A549 (cell line): Measurements from ENCODE around the gene TMOD4. TPM values are rescaled to one million over a fixed set of nuclear protein-coding genes. Genes with fewer than 3 reads are reported as not detected.
"Not testable (repeated sequence)": the region's sequence is repeated elsewhere in the genome, so short reads cannot be mapped to it uniquely, and the experiment has no call there.

Experiments used
- ATAC-seq, 2 experiments: fragments of 200-7000 bp in 1 of 2; fragments of >200 bp in 1 of 2; cut with Nextera tagmentation in 1 of 2; cut with Tn5 transposase in 1 of 2; 3 replicates each; pipeline versions ENCODE4 v1.8.0 to v1.9.1; 2018 to 2020; ENCODE audit warnings: mild to moderate bottlenecking in 1 of 2, moderate library complexity in 1 of 2
- CTCF ChIA-PET: fragments of 300-600 bp; sonication (Branson Sonifier 250); formaldehyde crosslinking; extraction: SDS; loops from one replicate; lab custom pipeline; 2021; ENCODE audit warnings: antibody characterized with exemption, inconsistent platforms; lab: Yijun Ruan, JAX
- POLR2A ChIA-PET: fragments of 350-600 bp; formaldehyde crosslinking; extraction: SDS; loops from one replicate; lab custom pipeline; 2021; ENCODE audit warnings: antibody characterized with exemption, inconsistent platforms; lab: Yijun Ruan, JAX
- DNase-seq, 2 experiments: peaks; one replicate each; pipeline versions ENCODE4 v3.0.0 to v3.0.0-alpha.2; 2011 to 2016; ENCODE audit warnings: low read depth in 1 of 2, low spot score in 1 of 2
- FAIRE-seq: peaks from 2 replicates; lab custom pipeline; 2011; peaks lifted over from hg19 to GRCh38; lab: Jason Lieb, UNC
- H3K27ac ChIP-seq, 2 experiments: fragments of >200 bp; sonication (Bioruptor Twin); formaldehyde crosslinking; 3 replicates each; pipeline ENCODE4 v1.5.1; 2016 to 2017
- H3K4me1 ChIP-seq: fragments of >200 bp; sonication (Bioruptor Twin); formaldehyde crosslinking; 3 replicates; pipeline ENCODE4 v1.6.1; 2016
- H3K4me2 ChIP-seq: fragments of >200 bp; sonication (Bioruptor Twin); formaldehyde crosslinking; 3 replicates; pipeline ENCODE4 v1.6.1; 2016
- H3K4me3 ChIP-seq: fragments of >200 bp; sonication (Bioruptor Twin); formaldehyde crosslinking; 3 replicates; pipeline ENCODE4 v1.5.1; 2016
- H3K9me3 ChIP-seq: fragments of >200 bp; sonication (Bioruptor Twin); formaldehyde crosslinking; 3 replicates; pipeline ENCODE4 v1.6.1; 2016
- BHLHE40 ChIP-seq: IDR thresholded peaks from 2 replicates; pipeline ENCODE4 v1.6.1; 2012; ENCODE audit warnings: low read depth, low read length, inconsistent platforms
- CBX8 ChIP-seq: fragments of 200-600 bp; sonication (generic); IDR thresholded peaks from 2 replicates; pipeline ENCODE4 v1.6.1; 2016
- CEBPB ChIP-seq, 2 experiments: fragments of >200 bp in 1 of 2; sonication (Bioruptor Twin) in 1 of 2; formaldehyde crosslinking in 1 of 2; IDR thresholded peaks; 2 replicates each; pipeline ENCODE4 v1.6.1; 2012 to 2016
- CTCF ChIP-seq: fragments of >200 bp; sonication (Bioruptor Twin); formaldehyde crosslinking; IDR thresholded peaks from 3 replicates; pipeline ENCODE4 v1.5.1; 2016
- E2F6 ChIP-seq: IDR thresholded peaks from 2 replicates; pipeline ENCODE4 v1.6.1; 2012; ENCODE audit warnings: low read depth, borderline replicate concordance
- EHF ChIP-seq: fragments of 250-450 bp; sonication (Bioruptor Pico); IDR thresholded peaks from 2 replicates; pipeline ENCODE4 v1.5.0; 2020; ENCODE audit warnings: mild to moderate bottlenecking
- EP300 ChIP-seq, 2 experiments: fragments of >200 bp; sonication (Bioruptor Twin); formaldehyde crosslinking; IDR thresholded peaks; 2 replicates in 1 of 2; 3 replicates in 1 of 2; pipeline ENCODE4 v1.6.1; 2016 to 2017
- FOSB ChIP-seq: fragments of 250-450 bp; sonication (Bioruptor Pico); IDR thresholded peaks from 2 replicates; pipeline ENCODE4 v1.5.0; 2020; ENCODE audit warnings: mild to moderate bottlenecking, moderate library complexity
- FOSL2 ChIP-seq, 2 experiments: fragments of 450-650 bp in 1 of 2; fragments of >200 bp in 1 of 2; sonication (Bioruptor Twin) in 1 of 2; formaldehyde crosslinking; IDR thresholded peaks; 2 replicates each; pipeline versions ENCODE4 v1.5.0 to v1.6.1; 2016 to 2020; ENCODE audit warnings: mild to moderate bottlenecking in 1 of 2, moderate library complexity in 1 of 2
- GATA3 ChIP-seq: IDR thresholded peaks from 2 replicates; pipeline ENCODE4 v1.6.1; 2012; ENCODE audit warnings: borderline replicate concordance
- HDAC2 ChIP-seq: fragments of 200-600 bp; sonication (generic); IDR thresholded peaks from 2 replicates; pipeline ENCODE4 v1.6.1; 2016
- HOXB13 ChIP-seq: fragments of 250-450 bp; sonication (Bioruptor Pico); IDR thresholded peaks from 2 replicates; pipeline ENCODE4 v1.5.0; 2020; ENCODE audit warnings: low read depth, mild to moderate bottlenecking, moderate library complexity
- HOXB5 ChIP-seq: fragments of 250-450 bp; sonication (Bioruptor Pico); IDR thresholded peaks from 2 replicates; pipeline ENCODE4 v1.5.0; 2020; ENCODE audit warnings: mild to moderate bottlenecking, moderate library complexity
- JUN ChIP-seq, 2 experiments: fragments of >200 bp; sonication (Bioruptor Twin); formaldehyde crosslinking; IDR thresholded peaks; 2 replicates in 1 of 2; 3 replicates in 1 of 2; pipeline ENCODE4 v1.6.1; 2016 to 2017
- JUNB ChIP-seq: fragments of >200 bp; sonication (Bioruptor Twin); formaldehyde crosslinking; IDR thresholded peaks from 2 replicates; pipeline ENCODE4 v1.6.1; 2016
- MAX ChIP-seq: IDR thresholded peaks from 2 replicates; pipeline ENCODE4 v1.6.1; 2012
- MAZ ChIP-seq: fragments of 150-350 bp; IDR thresholded peaks from 2 replicates; pipeline ENCODE4 v1.6.1; 2014; ENCODE audit warnings: antibody characterized with exemption, low read depth, low read length, borderline replicate concordance
- MYC ChIP-seq: IDR thresholded peaks from 2 replicates; pipeline ENCODE4 v1.6.1; 2012; ENCODE audit warnings: mild to moderate bottlenecking, inconsistent platforms, low read length, improper control_type of control experiment, borderline replicate concordance
- NR3C1 ChIP-seq: fragments of >200 bp; sonication (Bioruptor Twin); formaldehyde crosslinking; IDR thresholded peaks from 3 replicates; pipeline ENCODE4 v1.6.1; 2017
- PHF8 ChIP-seq: fragments of 200-600 bp; sonication (generic); IDR thresholded peaks from 2 replicates; pipeline ENCODE4 v1.6.1; 2016; ENCODE audit warnings: low read depth, mild to moderate bottlenecking, antibody characterized with exemption, moderate library complexity, borderline replicate concordance
- RAD21 ChIP-seq, 2 experiments: fragments of >200 bp in 1 of 2; sonication (Bioruptor Twin) in 1 of 2; formaldehyde crosslinking in 1 of 2; IDR thresholded peaks in 1 of 2; conservative IDR thresholded peaks in 1 of 2; 2 replicates in 1 of 2; 3 replicates in 1 of 2; pipeline ENCODE4 v1.6.1; 2012 to 2018; ENCODE audit warnings: inconsistent platforms in 1 of 2
- RARB ChIP-seq: fragments of 250-450 bp; sonication (Bioruptor Pico); IDR thresholded peaks from 2 replicates; pipeline ENCODE4 v1.8.0; 2021; ENCODE audit warnings: mild to moderate bottlenecking, moderate library complexity
- RFX5 ChIP-seq: fragments of 450-650 bp; IDR thresholded peaks from 2 replicates; pipeline ENCODE4 v1.7.1; 2014; ENCODE audit warnings: antibody characterized with exemption, mild to moderate bottlenecking, moderate library complexity
- RNF2 ChIP-seq: fragments of 200-600 bp; sonication (generic); IDR thresholded peaks from 2 replicates; pipeline ENCODE4 v1.6.1; 2016; ENCODE audit warnings: low read depth, mild to moderate bottlenecking, antibody characterized with exemption, moderate library complexity, borderline replicate concordance
- SMC3 ChIP-seq: fragments of >200 bp; sonication (Bioruptor Twin); formaldehyde crosslinking; IDR thresholded peaks from 3 replicates; pipeline ENCODE4 v1.6.1; 2018; ENCODE audit warnings: inconsistent platforms
- TP53 ChIP-seq: fragments of 250-450 bp; sonication (Bioruptor Pico); IDR thresholded peaks from 2 replicates; pipeline ENCODE4 v1.5.0; 2021; ENCODE audit warnings: mild to moderate bottlenecking, moderate library complexity
- ZNF302 ChIP-seq: fragments of 250-450 bp; sonication (Bioruptor Pico); IDR thresholded peaks from 2 replicates; pipeline ENCODE4 v1.9.0; 2021; ENCODE audit warnings: inconsistent platforms, mild to moderate bottlenecking, moderate library complexity
- WGBS: methylation state at CpG from one replicate; pipeline ENCODE4 v1.1.6; 2017; ENCODE audit errors: missing lambda C conversion rate; 5-methylcytosine and 5-hydroxymethylcytosine counted together
- polyA plus RNA-seq, 4 experiments: library from polyadenylated mRNA; depleted of rRNA in 3 of 4; stranded (reverse); fragments of >200 nt; fragmentation: RNase III in 1 of 4; extraction: RNeasy Plus Mini Kit Qiagen cat#74134 plus additional on column Dnase treatment in 1 of 4; gene quantifications; 2 replicates in 3 of 4; 3 replicates in 1 of 4; pipeline ENCODE4 v1.2.3, GENCODE V29; 2011 to 2017

TMOD4 gene
- polyA plus RNA-seq, 2 of the 4 experiments (the other 2 are of a cell fraction) = 0.30 to 0.49 TPM

- Histone ChIP-seq H3K27ac (peak overlapping the region; percentile 93 to 95), H3K4me1 (peaks cover 29% of the 10 kb centered on the region), H3K4me3 (peak overlapping the region; percentile 45), H3K4me2 (peak overlapping the region; percentile 82), H3K9me3 (no peaks in the 10 kb centered on the region)
- 14% methylated on average over 14 of the region's 14 CpGs for WGBS
- ATAC-seq = peak; percentile 60 to 64; a peak in 5 of 6 replicates
- peak; percentile 70 for TF ChIP-seq SMC3
- no peak for TF ChIP-seq MAZ
- peak; percentile 33; the same call in 1 of the 2 replicates for TF ChIP-seq MAX
- peak; percentile 72 to 75 for TF ChIP-seq RAD21 (conservative IDR thresholded peaks at IDR 0.05 in 1 of 2, IDR thresholded peaks at IDR 0.05 in 1 of 2)
- peak; percentile 86 for TF ChIP-seq CTCF
- DNase-seq = peak; percentile 69 to 93
- FAIRE-seq = no peak
- ChIA-PET CTCF (interaction anchor here (0.6 to 5.8 kb wide), 16 partner anchors 18 to 1263 kb away, joined by 3 to 48 read pairs (median 4); partner anchors contain the start of genes PSMD4 and ZNF687), POLR2A (interaction anchor here (0.7 to 1.7 kb wide), 3 partner anchors 12 to 85 kb away, joined by 4 to 8 read pairs (median 6); partner anchors contain the start of genes PSMD4 and ZNF687)
Observed at GRCh38 chr1:151196292-151196800, 20.6 kb upstream of the TMOD4 start.

- ATAC-seq (peak; percentile 48 to 73), DNase-seq (peak; percentile 90 to 97)
- H3K4me1 ChIP-seq = peaks cover 22% of the 10 kb centered on the region
- peak overlapping the region; percentile 45 for H3K4me3 ChIP-seq
- not testable (repeated sequence) for H3K9me3 ChIP-seq, FAIRE-seq
- CTCF ChIA-PET = interaction anchor here (0.6 to 3.3 kb wide), 21 partner anchors 12 to 740 kb away, joined by 3 to 20 read pairs (median 4); partner anchors contain the start of gene PSMD4
- H3K4me2 ChIP-seq = peak overlapping the region; percentile 82
- H3K27ac ChIP-seq = peak overlapping the region; percentile 93 to 95
- WGBS = 8% methylated on average over 17 of the region's 17 CpGs
- POLR2A ChIA-PET = interaction anchor here (0.6 to 1.7 kb wide), 5 partner anchors 35 to 300 kb away, joined by 3 to 8 read pairs (median 3); partner anchors contain the start of genes PSMD4 and ZNF687
- peak; percentile 84 for TF ChIP-seq FOSL2 (IDR thresholded peaks at IDR 0.05)
- TF ChIP-seq FOSL2 (CRISPR knock-in tag; IDR thresholded peaks at IDR 0.05) = peak; percentile 98
- TF ChIP-seq HOXB13 (CRISPR knock-in tag) = peak; percentile 17; the same call in 1 of the 2 replicates
- TF ChIP-seq BHLHE40 = 0 out of 2 replicates have a peak, but pooled peaks have one; percentile 37
- 0 out of 2 replicates have a peak, but pooled peaks have one; percentile 40 for TF ChIP-seq EHF (CRISPR knock-in tag)
- peak; percentile 49 to 88; a peak in 2 of 4 replicates for TF ChIP-seq CEBPB (IDR thresholded peaks at IDR 0.05)
- TF ChIP-seq RARB (CRISPR knock-in tag) = peak; percentile 83; the same call in 1 of the 2 replicates
- peak; percentile 82 for TF ChIP-seq GATA3
- peak; percentile 42; the same call in 1 of the 2 replicates for TF ChIP-seq TP53 (CRISPR knock-in tag)
- TF ChIP-seq JUNB = peak; percentile 68
- TF ChIP-seq JUN (IDR thresholded peaks at IDR 0.05) = peak in 1 of 2 experiments; percentile 83; a peak in 2 of 5 replicates
- TF ChIP-seq MAX = peak; percentile 62; the same call in 1 of the 2 replicates
- TF ChIP-seq EP300 (IDR thresholded peaks at IDR 0.05) = peak in 1 of 2 experiments; percentile 48; a peak in 1 of 5 replicates
- TF ChIP-seq MYC = peak; percentile 13; the same call in 1 of the 2 replicates
Observed at GRCh38 chr1:151194894-151195594, 19.3 kb upstream of the TMOD4 start.

GRCh38 chr1:151193856-151194255, 18.1 kb upstream of the TMOD4 start:
- CTCF ChIA-PET = interaction anchor here (1.0 to 3.0 kb wide), 3 partner anchors 11 to 62 kb away, joined by 5 to 18 read pairs (median 5); partner anchors contain the start of gene PSMD4
- peak in 1 of 2 experiments; percentile 44 for DNase-seq
- no peaks in the 10 kb centered on the region for H3K9me3 ChIP-seq
- peaks cover 25% of the 10 kb centered on the region for H3K4me1 ChIP-seq
- POLR2A ChIA-PET = interaction anchor here (0.7 to 1.1 kb wide), 2 partner anchors 10 to 88 kb away, joined by 3 read pairs; no protein-coding TSS in a partner anchor
- H3K4me3 ChIP-seq = peak overlapping the region; percentile 45; the same call in 1 of the 3 replicates
- H3K4me2 ChIP-seq = peak overlapping the region; percentile 82
- FAIRE-seq = no peak
- peak overlapping the region; percentile 93 to 95; a peak in 4 of 6 replicates for H3K27ac ChIP-seq
- WGBS = 78% methylated on average over 1 of the region's 1 CpG
- TF ChIP-seq GATA3 (no peak), FOSB (CRISPR knock-in tag) (no peak), RNF2 (no peak), RFX5 (no peak), E2F6 (no peak), BHLHE40 (no peak), PHF8 (no peak), ZNF302 (CRISPR knock-in tag) (no peak), HDAC2 (no peak), FOSL2 (IDR thresholded peaks at IDR 0.05) (no peak), FOSL2 (CRISPR knock-in tag; IDR thresholded peaks at IDR 0.05) (no peak), NR3C1 (no peak), CBX8 (no peak), EHF (CRISPR knock-in tag) (no peak), RAD21 (conservative IDR thresholded peaks at IDR 0.05 in 1 of 2, IDR thresholded peaks at IDR 0.05 in 1 of 2) (no peak), EP300 (IDR thresholded peaks at IDR 0.05) (no peak), HOXB5 (no peak)
- ATAC-seq = no peak
